HG03354 (cell line): ENCODE results near the gene USP48.
A peak's percentile ranks its signal among the peaks of the same experiment; 100 is the strongest.

Experiments
- ATAC-seq: cut with Tn5 transposase; IDR thresholded peaks from one replicate; pipeline ENCODE4 v1.9.1; 2021; ENCODE audit warnings: mild to moderate bottlenecking; ENCODE audit not compliant: unreplicated experiment, poor library complexity, severe bottlenecking

USP48 gene

DNA sequence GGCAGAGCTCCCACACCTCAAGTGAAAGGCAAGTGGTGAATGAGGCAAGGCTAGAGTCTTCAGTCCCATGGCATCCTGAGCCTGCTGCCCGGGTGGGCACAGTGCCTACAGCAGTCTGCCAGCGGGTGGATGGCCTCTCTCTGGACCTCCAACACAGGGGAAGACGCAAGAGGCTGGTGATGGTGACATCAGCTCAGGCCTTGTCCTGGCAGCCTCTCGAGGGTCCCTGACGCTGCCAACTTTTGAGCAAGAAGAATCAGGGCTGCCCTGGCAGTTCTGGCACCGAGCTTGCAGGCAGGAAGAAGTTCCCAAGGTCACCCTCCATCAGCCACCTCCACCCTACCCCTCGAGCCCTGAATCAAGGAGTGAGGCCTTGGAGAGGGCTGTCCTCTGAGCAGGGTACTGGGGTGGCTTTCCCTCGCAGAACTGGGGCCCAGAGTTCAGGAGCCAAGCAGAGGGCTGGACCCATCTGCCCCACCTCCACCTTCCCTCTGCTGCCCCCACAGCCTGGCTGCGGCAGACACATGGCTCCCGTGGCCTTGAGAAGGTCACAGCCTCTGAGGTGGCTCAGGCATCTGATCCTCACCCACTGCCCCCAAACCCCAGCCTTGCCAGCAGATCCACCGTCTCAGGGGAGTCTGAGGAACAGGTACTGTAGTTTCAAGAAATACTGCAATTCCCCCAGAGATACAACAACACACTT lies 119.5 kb downstream of the USP48 start:
- ATAC-seq: no peak

DNA sequence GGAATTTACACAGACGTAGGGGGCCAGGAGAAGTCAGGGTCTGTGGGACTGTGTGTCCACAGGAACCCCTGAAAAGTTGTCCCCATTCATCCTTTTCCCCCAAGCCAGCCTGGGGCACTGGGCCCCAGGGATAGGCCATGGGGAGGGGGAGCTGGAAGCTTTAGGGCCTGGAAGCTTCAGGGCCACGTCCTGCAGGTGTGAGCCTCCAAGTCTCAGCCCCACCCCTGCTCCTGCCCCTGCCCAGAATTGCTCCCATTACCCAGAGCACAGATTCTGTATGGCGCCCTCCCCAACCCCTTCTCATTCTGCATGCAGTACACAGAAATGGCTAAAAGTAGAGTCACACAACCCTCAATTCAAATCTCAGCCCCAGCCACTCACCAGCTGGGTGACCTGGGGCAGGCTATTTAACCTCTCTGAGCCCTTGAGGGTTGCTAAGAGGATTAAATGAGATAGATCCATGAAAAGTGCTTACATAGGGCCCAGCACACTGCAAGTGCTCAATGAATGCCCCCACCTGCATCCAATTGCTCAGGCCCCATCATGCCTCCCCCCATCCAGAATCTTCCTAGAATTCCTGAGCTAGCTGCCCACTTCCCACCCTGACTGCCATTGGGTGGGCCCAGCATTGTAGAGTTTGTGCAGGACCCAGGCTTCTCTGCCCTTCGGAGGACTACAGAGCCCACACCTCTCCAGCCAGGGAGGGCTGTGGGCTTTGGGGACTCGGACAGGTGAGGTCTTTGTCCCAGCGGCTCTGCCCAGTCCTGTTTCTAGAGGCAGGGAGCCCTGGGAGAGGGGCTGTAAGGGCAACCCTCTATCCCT lies 120.3 kb downstream of the USP48 start:
- no peak for ATAC-seq

- ATAC-seq: no peak
Observed at GRCh38 chr1:21661886-21662285, 121.1 kb downstream of the USP48 start.

GRCh38 chr1:21659924-21660326 lies 123.0 kb downstream of the USP48 start:
- ATAC-seq: no peak

DNA sequence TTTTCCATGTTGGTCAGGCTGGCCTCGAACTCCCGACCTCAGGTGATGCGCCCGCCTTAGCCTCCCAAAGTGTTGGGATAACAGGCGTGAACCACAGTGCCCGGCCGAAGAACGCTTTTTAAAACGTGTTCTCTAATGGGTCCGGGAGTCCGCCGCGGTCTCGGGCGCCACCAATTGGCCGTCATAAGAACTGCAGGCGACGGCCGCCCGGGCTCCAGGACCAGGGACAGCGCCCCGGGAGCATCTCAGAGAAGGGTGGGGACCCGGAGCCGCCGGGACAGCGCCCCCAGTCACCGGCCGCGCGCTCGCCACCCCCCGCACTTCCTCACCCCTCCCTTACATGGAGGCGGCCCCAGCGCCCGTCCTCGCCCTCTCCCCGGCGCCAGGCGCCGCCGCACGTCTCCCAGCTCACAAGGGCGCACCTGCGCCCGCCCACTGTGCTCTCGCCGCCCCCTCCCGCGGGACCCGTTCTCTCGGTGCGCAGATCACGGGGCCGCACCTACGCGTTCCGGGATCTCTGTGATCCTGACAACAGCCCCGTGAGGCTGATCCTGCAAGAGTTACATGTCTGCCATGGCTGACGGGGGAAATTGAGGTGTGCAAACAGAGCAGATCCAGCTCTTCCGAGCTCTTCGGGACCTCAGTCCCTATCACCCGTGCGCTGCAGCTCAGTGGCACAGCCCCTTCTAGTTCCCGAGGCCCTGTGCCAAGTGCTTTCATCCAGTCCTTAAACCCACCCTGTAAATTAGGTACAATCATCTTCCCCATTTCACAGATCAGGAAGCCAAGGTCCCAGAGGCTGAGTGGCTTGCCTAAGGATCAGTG lies 123.6 kb downstream of the USP48 start:
- ATAC-seq: peak; percentile 47

DNA sequence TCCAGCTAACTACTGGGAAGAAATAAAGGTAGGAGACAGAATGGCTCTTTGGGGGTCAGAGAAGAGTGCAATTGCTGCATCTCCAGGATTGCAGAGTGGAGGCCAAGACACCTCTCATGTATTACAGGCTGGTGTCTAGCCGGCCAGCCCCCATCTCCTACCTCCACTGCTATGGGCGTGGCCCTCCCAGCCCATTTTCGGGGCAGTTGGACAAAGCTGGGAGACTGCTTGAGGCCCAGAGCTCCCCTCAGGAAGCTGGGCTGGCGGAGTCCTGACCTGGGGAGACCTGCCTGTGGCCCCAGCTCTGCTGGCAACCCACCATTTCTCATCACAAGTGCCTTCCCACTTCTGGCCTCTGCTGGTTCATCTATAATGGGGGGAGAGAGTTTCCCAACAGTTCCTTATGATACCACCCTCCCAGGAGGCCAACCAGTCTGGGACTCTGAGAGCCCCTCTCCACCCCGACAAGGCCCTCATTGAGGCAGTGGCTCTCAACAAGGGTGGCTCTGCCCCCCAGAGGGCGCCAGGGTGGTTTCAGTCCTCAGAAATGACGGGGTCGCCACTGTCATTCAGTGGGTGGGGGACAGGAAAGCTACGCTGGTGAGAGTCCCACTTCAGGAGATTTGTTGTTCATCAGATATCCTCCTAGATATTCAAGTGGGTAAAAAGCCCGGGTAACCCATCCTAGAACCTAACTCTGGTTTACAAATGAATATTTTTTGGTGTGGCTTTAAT lies 125.3 kb downstream of the USP48 start:
- ATAC-seq: no peak

DNA sequence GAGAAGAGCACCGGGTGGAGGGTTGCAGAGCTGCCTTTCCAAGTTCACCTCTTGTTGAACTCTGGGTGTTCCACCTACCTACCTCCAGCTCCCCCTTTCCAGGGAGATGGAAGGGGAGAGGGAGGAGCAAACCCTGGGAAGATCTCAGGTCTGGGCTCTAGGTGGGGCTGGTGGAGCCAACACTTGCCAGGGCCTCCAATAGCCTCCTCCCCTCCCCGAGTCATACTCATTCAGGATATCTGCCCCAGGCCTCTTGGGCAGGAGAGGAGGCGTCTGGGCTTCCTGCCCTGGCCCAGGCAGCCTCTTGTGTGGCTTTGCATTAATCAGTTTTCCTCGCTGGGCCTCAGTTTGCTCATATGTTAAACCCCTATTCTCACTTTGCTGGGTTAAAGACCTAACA lies 127.2 kb downstream of the USP48 start:
- ATAC-seq: no peak

- ATAC-seq: no peak
Observed at GRCh38 chr1:21655259-21655658, 127.7 kb downstream of the USP48 start.

DNA sequence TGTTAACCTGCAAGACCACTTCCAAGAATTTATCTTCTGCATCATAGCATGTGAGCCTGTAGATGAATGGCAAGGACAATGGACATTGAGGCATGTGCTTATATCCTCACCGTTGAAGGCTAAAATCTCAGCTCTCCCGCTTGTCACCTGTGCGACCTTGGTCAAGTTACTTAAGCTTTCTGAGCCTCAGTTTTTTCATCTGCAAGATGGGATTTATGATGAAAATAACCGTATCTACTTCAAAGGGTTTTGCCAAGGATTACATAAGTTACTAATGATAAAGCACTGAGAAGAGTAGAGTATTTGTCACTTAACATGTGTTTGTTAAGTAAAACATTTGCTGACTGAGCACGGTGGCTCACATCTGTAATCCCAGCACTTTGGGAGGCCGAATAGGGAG lies 128.7 kb downstream of the USP48 start:
- no peak for ATAC-seq

DNA sequence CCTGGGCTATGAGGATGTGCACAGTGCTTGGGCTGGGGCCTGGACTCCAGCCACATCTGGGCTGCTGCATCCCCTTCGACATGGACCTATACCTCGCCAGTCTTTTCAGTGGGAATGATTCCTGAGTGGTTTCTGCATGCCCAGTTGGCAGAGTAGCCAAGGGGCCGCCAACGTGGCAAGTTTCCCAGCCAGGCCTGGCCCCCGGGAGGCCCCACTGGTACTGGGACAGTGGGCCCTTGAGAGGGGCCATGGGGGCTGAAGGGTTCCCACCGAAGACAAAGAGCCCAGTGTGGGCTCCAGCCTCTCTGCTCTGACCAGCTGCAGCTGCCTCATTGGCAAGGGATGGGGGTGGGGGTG lies 129.2 kb downstream of the USP48 start:
- ATAC-seq: no peak

DNA sequence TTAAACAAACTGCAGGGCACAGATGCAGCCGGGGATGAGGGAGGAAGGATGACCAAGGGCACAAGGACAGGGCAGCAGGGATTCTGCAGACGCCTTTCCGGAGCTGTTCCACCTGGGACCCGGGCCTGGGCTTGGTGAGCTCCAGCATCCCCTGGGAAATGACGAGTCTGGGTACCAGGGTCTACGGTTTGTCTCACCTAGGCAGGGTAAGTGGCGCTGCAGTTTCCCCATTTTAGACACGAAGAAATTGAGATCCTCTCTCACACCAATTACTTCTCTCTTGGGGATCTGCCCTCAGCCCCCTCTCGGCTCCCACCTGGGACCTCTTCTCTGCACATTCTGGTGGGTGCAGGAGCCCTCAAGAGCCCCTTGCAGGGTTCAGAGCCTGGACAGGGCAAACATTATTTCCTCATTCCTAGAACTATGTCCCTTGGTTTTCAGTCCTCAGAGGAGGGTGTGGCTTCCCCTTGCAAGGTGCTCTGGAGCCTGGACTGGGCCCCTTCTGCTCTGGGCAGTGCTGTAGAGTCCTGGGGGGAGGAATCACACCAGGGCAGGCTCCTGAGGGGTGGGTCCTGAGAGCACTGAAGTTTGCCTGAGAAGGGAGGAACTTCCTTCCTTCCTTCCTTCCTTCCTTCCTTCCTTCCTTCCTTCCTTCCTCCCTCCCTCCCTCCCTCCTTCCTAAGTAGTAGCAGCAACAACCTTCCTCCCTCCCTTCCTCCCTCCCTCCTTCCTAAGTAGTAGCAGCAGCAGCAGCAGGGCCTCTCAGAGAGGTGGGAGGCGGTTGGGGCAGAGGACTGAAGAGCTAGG lies 129.8 kb downstream of the USP48 start:
- no peak for ATAC-seq

DNA sequence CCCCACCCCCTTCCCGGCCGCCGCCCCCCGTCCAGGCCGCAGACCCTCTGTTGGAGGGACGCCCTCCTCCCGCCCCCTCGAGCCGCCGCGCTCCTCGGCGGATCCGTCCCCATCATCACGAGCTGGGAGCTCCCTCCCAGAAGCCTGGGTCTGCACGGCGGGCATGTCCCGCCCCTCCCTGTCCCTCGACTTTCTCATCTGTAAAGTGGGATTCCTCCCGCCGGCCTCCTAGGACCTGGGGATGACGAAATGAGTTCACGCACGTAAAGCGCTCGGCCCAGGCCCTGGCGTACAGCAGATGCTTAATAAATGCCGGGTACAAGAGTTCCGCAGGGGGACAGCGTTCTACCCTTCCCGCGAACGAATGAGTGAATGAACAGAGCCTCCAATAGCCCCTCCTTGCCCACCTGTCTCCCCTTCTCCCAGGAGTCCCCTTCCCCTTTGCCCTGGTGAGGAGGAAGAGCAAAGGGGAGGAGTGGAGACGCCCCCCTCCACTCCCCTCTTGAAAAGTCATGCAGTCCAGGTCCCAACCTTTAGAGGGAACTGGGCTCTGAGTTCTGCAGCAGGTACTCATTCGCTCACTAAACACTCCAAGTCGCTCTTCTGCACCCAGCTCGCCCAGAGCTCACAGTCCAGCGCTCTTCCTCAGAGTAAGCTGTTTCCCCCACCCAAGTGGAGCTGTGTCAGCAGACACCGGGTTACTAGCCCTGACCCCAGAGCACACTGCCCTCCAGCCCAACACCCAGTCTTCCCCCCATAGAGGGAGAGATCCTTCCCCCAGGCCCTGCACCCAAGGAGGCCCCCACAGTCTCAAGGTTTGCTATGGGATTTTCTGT lies 130.6 kb downstream of the USP48 start:
- ATAC-seq: no peak

DNA sequence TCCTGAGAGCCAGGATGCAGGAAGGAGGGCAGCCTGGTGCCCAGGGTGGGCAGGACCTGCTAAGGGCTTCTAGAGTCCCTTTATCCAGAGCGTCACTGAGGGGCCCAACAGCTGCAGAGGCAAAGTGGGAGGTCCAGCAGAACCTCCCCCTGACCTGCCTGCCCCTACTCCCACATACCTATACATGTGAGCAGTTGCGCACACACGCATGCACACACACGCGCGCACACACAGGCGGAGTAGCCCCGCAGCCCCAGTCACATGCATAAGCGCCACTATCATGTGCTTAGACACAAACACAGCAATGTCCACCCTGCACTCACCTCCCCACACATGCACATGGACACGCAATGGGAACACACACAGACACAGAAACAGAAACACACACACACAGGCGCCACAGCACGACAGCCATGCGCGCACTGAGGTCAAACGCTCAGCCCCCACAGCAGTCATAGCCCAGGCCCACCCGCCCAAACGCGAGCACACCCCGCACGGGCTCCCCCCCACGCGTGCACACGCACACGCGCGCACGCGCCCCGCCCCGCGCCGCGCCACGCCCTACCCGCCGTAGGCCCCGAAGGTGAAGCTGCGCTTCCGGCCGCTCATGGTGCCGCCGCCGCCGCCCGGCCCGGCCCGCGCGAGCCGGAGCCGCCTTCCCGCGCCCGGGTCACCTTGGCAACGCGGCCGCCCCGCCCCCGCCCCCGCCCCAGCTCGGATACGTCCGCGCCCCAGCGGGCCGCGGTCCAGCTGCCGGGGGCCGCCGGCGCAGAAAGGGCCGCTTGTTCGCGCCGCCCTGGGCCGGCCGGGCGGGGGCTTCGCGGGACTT lies 131.5 kb downstream of the USP48 start:
- no peak for ATAC-seq

GRCh38 chr1:21650400-21650799 lies 132.5 kb downstream of the USP48 start:
- no peak for ATAC-seq

DNA sequence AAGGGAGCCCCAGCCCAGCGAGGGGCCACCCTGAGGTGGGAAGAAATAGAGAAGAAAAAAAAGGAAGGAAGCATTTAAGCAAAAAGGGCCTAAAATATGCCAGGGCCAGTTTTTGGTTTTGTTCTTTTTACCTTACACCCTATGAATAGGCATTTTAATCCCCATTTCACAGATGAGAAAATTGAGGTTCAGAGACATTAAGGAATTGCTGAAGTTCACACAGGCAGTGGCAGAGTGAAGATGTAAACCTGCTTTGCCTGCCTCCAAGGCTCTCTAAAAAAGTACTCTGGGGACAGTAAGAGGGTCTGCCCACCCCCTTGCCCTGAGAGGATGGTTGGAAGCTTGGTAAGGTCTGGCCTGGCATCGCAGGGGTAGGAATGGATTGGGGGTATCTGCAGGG lies 133.6 kb downstream of the USP48 start:
- no peak for ATAC-seq

DNA sequence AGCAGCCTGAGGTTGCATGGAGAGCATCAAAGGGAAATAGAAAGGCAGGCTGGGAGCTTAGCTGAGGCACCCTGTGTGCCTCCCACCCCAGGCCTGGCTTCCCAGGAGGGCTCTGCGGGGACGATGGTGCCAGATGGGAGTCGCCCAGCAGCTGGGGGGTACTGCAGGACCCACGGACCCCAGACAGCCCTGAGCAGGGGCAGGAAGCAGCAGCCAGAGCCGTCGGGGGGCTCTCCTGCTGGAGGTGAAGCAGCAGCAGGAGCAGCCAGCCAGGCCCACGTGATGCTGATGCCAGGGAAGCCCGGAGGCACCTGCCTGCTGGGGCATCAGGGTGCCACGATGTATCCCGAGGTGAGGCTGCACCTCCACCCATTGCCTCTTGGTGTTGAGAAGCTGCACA lies 134.2 kb downstream of the USP48 start:
- ATAC-seq: no peak

- no peak for ATAC-seq
Observed at GRCh38 chr1:21648352-21648730, 134.6 kb downstream of the USP48 start.
